HepG2 (cell line): ENCODE measurements around the gene ZNF747. TPM values are rescaled to one million over a fixed set of nuclear protein-coding genes. Genes with fewer than 3 reads are reported as not detected.

Experiments used
- CREB1 ChIP-seq, 2 experiments: fragments of 450-650 bp in 1 of 2; IDR thresholded peaks; 2 replicates each; pipeline ENCODE4 v1.6.1; 2016 to 2017; ENCODE audit warnings: control low read depth in 1 of 2, mild to moderate bottlenecking in 1 of 2, missing compliant biosample characterization in 1 of 2, missing genetic modification characterization in 1 of 2
- DMTF1 ChIP-seq: sonication (generic); formaldehyde crosslinking; IDR thresholded peaks from 2 replicates; pipeline ENCODE4 v1.4.0; 2020; ENCODE audit warnings: mild to moderate bottlenecking, missing genetic modification reagents
- HNF4G ChIP-seq, 2 experiments: sonication (generic) in 1 of 2; formaldehyde crosslinking in 1 of 2; IDR thresholded peaks; 2 replicates each; pipeline versions ENCODE4 v1.4.0 to v1.6.1; 2011 to 2020; ENCODE audit warnings: borderline replicate concordance in 2 of 2, low read depth in 2 of 2, mild to moderate bottlenecking in 2 of 2, low read length in 1 of 2, missing genetic modification reagents in 1 of 2, moderate library complexity in 1 of 2
- MED13 ChIP-seq: sonication (generic); formaldehyde crosslinking; IDR thresholded peaks from 2 replicates; pipeline ENCODE4 v1.5.0; 2020; ENCODE audit warnings: missing genetic modification reagents
- MYNN ChIP-seq: sonication (generic); formaldehyde crosslinking; IDR thresholded peaks from 2 replicates; pipeline ENCODE4 v1.4.0; 2020; ENCODE audit warnings: mild to moderate bottlenecking, low read depth, missing genetic modification reagents
- NCOR1 ChIP-seq: fragments of 200-600 bp; sonication (generic); IDR thresholded peaks from 2 replicates; pipeline ENCODE4 v1.7.0; 2017; ENCODE audit warnings: antibody characterized with exemption, low read length, borderline replicate concordance
- NKX3-1 ChIP-seq: sonication (generic); formaldehyde crosslinking; IDR thresholded peaks from 2 replicates; pipeline ENCODE4 v1.5.0; 2020; ENCODE audit warnings: missing genetic modification reagents
- NR2C2 ChIP-seq: sonication (generic); formaldehyde crosslinking; IDR thresholded peaks from 2 replicates; pipeline ENCODE4 v1.4.0; 2020; ENCODE audit warnings: missing genetic modification reagents, mild to moderate bottlenecking, moderate library complexity, borderline replicate concordance
- SCMH1 ChIP-seq: sonication (generic); formaldehyde crosslinking; IDR thresholded peaks from 2 replicates; pipeline ENCODE4 v1.9.0; 2021; ENCODE audit warnings: missing genetic modification reagents, mild to moderate bottlenecking, borderline replicate concordance
- SNAPC5 ChIP-seq: sonication (generic); formaldehyde crosslinking; IDR thresholded peaks from 2 replicates; pipeline ENCODE4 v1.8.1; 2023; ENCODE audit warnings: mild to moderate bottlenecking, missing genetic modification reagents, borderline replicate concordance
- ZBTB8A ChIP-seq: sonication (generic); formaldehyde crosslinking; IDR thresholded peaks from 2 replicates; pipeline ENCODE4 v1.4.0; 2020; ENCODE audit warnings: mild to moderate bottlenecking, low read depth, missing genetic modification reagents, borderline replicate concordance
- ZNF264 ChIP-seq: sonication (generic); formaldehyde crosslinking; IDR thresholded peaks from 2 replicates; pipeline ENCODE4 v1.4.0; 2020; ENCODE audit warnings: missing genetic modification reagents
- ZNF414 ChIP-seq: sonication (generic); formaldehyde crosslinking; IDR thresholded peaks from 2 replicates; pipeline ENCODE4 v1.5.0; 2020; ENCODE audit warnings: missing genetic modification reagents
- polyA plus RNA-seq, 8 experiments: library from polyadenylated mRNA; depleted of rRNA in 3 of 8; stranded (reverse) in 7 of 8; unstranded in 1 of 8; fragments of >200 nt; fragmentation: Illumina TruSeq in 4 of 8; extraction: Trizol in 4 of 8; gene quantifications; 2 replicates each; pipeline versions ENCODE4 v1.2.1 to v1.2.3, GENCODE V29; 2011 to 2016; ENCODE audit warnings: low read depth in 4 of 8, missing spikeins in 1 of 8, mixed read lengths in 1 of 8; ENCODE audit not compliant: insufficient read depth in 1 of 8
- total RNA-seq, 5 experiments: library from RNA; depleted of rRNA; stranded (reverse); fragments of >200 nt; fragmentation: Illumina TruSeq; extraction: Trizol; gene quantifications; 2 replicates each; pipeline ENCODE4 v1.2.3, GENCODE V29; 2016; ENCODE audit warnings: low read depth in 1 of 5
- TF ChIP-seq, protein P1 (sequence below): sonication (generic); formaldehyde crosslinking; conservative IDR thresholded peaks from 2 replicates; pipeline ENCODE4 v1.8.0; 2022; ENCODE audit warnings: low read depth, missing genetic modification reagents

The ZNF747 gene
- total and polyA plus RNA-seq, 2 of the 13 experiments (the other 11 are each of a cell fraction or from before 2014, with no cell fraction given): 7.2 to 10.2 TPM

- TF ChIP-seq DMTF1 (CRISPR knock-in tag): no peak
- peak; percentile 60; the same call in 1 of the 2 replicates for TF ChIP-seq ZNF264 (CRISPR knock-in tag)
- 0 out of 2 replicates have a peak, but pooled peaks have one; percentile 48 for TF ChIP-seq MED13 (CRISPR knock-in tag)
- TF ChIP-seq ZBTB8A: no peak
- peak; percentile 96 for TF ChIP-seq NR2C2
- TF ChIP-seq MYNN (CRISPR knock-in tag): no peak
- TF ChIP-seq, protein P1, sequence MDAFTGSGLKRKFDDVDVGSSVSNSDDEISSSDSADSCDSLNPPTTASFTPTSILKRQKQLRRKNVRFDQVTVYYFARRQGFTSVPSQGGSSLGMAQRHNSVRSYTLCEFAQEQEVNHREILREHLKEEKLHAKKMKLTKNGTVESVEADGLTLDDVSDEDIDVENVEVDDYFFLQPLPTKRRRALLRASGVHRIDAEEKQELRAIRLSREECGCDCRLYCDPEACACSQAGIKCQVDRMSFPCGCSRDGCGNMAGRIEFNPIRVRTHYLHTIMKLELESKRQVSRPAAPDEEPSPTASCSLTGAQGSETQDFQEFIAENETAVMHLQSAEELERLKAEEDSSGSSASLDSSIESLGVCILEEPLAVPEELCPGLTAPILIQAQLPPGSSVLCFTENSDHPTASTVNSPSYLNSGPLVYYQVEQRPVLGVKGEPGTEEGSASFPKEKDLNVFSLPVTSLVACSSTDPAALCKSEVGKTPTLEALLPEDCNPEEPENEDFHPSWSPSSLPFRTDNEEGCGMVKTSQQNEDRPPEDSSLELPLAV: no peak
- no peak for TF ChIP-seq HNF4G (IDR thresholded peaks at IDR 0.05; ENCODE audit: borderline replicate concordance, low read depth, low read length)
- TF ChIP-seq HNF4G (CRISPR knock-in tag; IDR thresholded peaks at IDR 0.05; ENCODE audit: borderline replicate concordance, low read depth): no peak
- no peak for TF ChIP-seq NCOR1
- TF ChIP-seq SCMH1 (CRISPR knock-in tag): no peak
- no peak for TF ChIP-seq ZNF414 (CRISPR knock-in tag)
- no peak for TF ChIP-seq NKX3-1 (CRISPR knock-in tag)
- TF ChIP-seq CREB1 (IDR thresholded peaks at IDR 0.05): peak; percentile 73
- peak; percentile 96 for TF ChIP-seq CREB1 (CRISPR knock-in tag; IDR thresholded peaks at IDR 0.05)
- TF ChIP-seq SNAPC5: no peak
Measured at GRCh38 chr16:30571445-30572322, 37.0 kb upstream of the ZNF747 start, which contains the start of gene ZNF688 (continued).
